ENCODE results near the gene ABCA3. TPM values are rescaled to one million over a fixed set of nuclear protein-coding genes. Genes with fewer than 3 reads are reported as not detected.
A peak's percentile ranks its signal among the peaks of the same experiment; 100 is the strongest.

Gene ABCA3
- polyA plus RNA-seq, 1 donor from 2014 or later = 1.7 TPM

GRCh38 chr16:2226918-2227317, 113.6 kb downstream of the ABCA3 start:
- H3K27ac Mint-ChIP-seq = no peak overlapping the region
- H3K4me1 Mint-ChIP-seq = peaks cover 0 to 7% (median 5%) of the 10 kb centered on the region in 3 donors
- no peaks in the 10 kb centered on the region for H3K36me3 Mint-ChIP-seq
- no peaks in the 10 kb centered on the region for H3K27me3 Mint-ChIP-seq
- H3K9me3 Mint-ChIP-seq = no peaks in the 10 kb centered on the region
- H3K4me3 Mint-ChIP-seq = peak overlapping the region in 1 of 4 donors; percentile 73

- Mint-ChIP-seq H3K4me3 (peak overlapping the region in 3 of 4 donors; percentile 21 to 79 (median 73)), H3K9me3 (no peaks in the 10 kb centered on the region), H3K36me3 (no peaks in the 10 kb centered on the region), H3K27me3 (no peaks in the 10 kb centered on the region), H3K4me1 (peaks cover 0 to 7% (median 5%) of the 10 kb centered on the region in 3 donors), H3K27ac (peak overlapping the region in 2 of 3 donors; percentile 23 to 71)
Measured at GRCh38 chr16:2226245-2226793, 114.2 kb downstream of the ABCA3 start.

Other genes with a start within 250 kb of the ABCA3 start
- 7.4 TPM for gene PKD1, start 204.8 kb downstream of the ABCA3 start, polyA plus RNA-seq
- 0.41 TPM for gene RAB26, start 192.1 kb downstream of the ABCA3 start, polyA plus RNA-seq
- gene TRAF7, start 184.9 kb downstream of the ABCA3 start, polyA plus RNA-seq = 7.0 TPM
- not detected for gene CASKIN1, start 144.1 kb downstream of the ABCA3 start, polyA plus RNA-seq
- gene MLST8, start 135.3 kb downstream of the ABCA3 start, polyA plus RNA-seq = 44.1 TPM
- 0.35 TPM for gene BRICD5, start 129.9 kb downstream of the ABCA3 start, polyA plus RNA-seq
- gene PGP, start 125.9 kb downstream of the ABCA3 start, polyA plus RNA-seq = 6.4 TPM
- 23.2 TPM for gene E4F1, start 117.1 kb downstream of the ABCA3 start, polyA plus RNA-seq
- not detected for gene DNASE1L2, start 104.3 kb downstream of the ABCA3 start, polyA plus RNA-seq
- gene ECI1, start 89.1 kb downstream of the ABCA3 start, polyA plus RNA-seq = 65.1 TPM
- gene RNPS1, start 72.6 kb downstream of the ABCA3 start, polyA plus RNA-seq = 330 TPM
- 5.6 TPM for gene CCNF, start 88.7 kb upstream of the ABCA3 start, polyA plus RNA-seq
- 1.0 TPM for gene TEDC2, start 119.4 kb upstream of the ABCA3 start, polyA plus RNA-seq
- not detected for gene NTN3, start 130.6 kb upstream of the ABCA3 start, polyA plus RNA-seq
- gene TBC1D24, start 134.4 kb upstream of the ABCA3 start, polyA plus RNA-seq = 3.3 TPM
- gene ATP6V0C, start 173.2 kb upstream of the ABCA3 start, polyA plus RNA-seq = 105 TPM
- gene AMDHD2, start 179.6 kb upstream of the ABCA3 start, polyA plus RNA-seq = 22.2 TPM
- gene CEMP1, start 190.7 kb upstream of the ABCA3 start, polyA plus RNA-seq = 6.2 TPM
- 45.1 TPM for gene PDPK1, start 197.3 kb upstream of the ABCA3 start, polyA plus RNA-seq